Lower leg skin (tissue), 3 donors: ENCODE data around the gene ADGRG6.

ENCODE experiments used
- CTCF ChIP-seq, 3 donors: fragments of 450-650 bp; IDR thresholded peaks; one replicate each; pipeline ENCODE4 v1.5.1; 2016; ENCODE audit warnings: antibody characterized with exemption in 3 of 3, mild to moderate bottlenecking in 3 of 3, moderate library complexity in 2 of 3
- POLR2A ChIP-seq, 2 donors: fragments of 450-650 bp; IDR thresholded peaks; one replicate each; pipeline ENCODE4 v1.6.1; 2016 to 2017; ENCODE audit warnings: antibody characterized with exemption in 2 of 2, mild to moderate bottlenecking in 1 of 2, moderate library complexity in 1 of 2

GRCh38 chr6:142374091-142374770 lies 72.4 kb downstream of the ADGRG6 start:
- no peak for TF ChIP-seq CTCF (IDR thresholded peaks at IDR 0.05)
- no peak for TF ChIP-seq POLR2A (IDR thresholded peaks at IDR 0.05)
